ENCODE data around the gene ATXN7L2.

GRCh38 chr1:109504974-109505373 is 21.3 kb downstream of the ATXN7L2 start:
- TF ChIP-seq POLR2A (IDR thresholded peaks at IDR 0.05) (no peak), CTCF (IDR thresholded peaks at IDR 0.05) (no peak)

Data from heart left ventricle (tissue), 13 donors.